ENCODE data around the gene KATNB1. TPM values are rescaled to one million over a fixed set of nuclear protein-coding genes. Genes with fewer than 3 reads are reported as not detected.
"Not testable (repeated sequence)": the region's sequence is repeated elsewhere in the genome, so short reads cannot be mapped to it uniquely, and the experiment has no call there.

Gene KATNB1
- total RNA-seq, 1 experiment from 2014 or later, result 17.4 TPM

- Histone ChIP-seq H3K27me3 (ENCODE audit: low read length) (no peaks in the 10 kb centered on the region), H3K4me2 (ENCODE audit: low read depth, low read length, poor library complexity, severe bottlenecking) (no peak overlapping the region), H3K9me3 (ENCODE audit: low read length) (no peaks in the 10 kb centered on the region), H2AFZ (ENCODE audit: low read length) (no peak overlapping the region), H3K9ac (ENCODE audit: low read length) (no peak overlapping the region), H4K20me1 (ENCODE audit: insufficient read depth, low read depth, low read length) (no peaks in the 10 kb centered on the region), H3K36me3 (ENCODE audit: insufficient read depth, low read length) (no peaks in the 10 kb centered on the region), H3K4me1 (ENCODE audit: low read length) (no peaks in the 10 kb centered on the region), H3K79me2 (ENCODE audit: low read length) (no peaks in the 10 kb centered on the region), H3K4me3 (ENCODE audit: low read length) (no peak overlapping the region), H3K27ac (ENCODE audit: low read length) (no peak overlapping the region), H3K9me2 (replicated peaks; ENCODE audit: insufficient read depth, low read length) (no peaks in the 10 kb centered on the region)
- DNase-seq, result no peak
Measured at GRCh38 chr16:57706717-57707116, 28.9 kb upstream of the KATNB1 start.

DNA sequence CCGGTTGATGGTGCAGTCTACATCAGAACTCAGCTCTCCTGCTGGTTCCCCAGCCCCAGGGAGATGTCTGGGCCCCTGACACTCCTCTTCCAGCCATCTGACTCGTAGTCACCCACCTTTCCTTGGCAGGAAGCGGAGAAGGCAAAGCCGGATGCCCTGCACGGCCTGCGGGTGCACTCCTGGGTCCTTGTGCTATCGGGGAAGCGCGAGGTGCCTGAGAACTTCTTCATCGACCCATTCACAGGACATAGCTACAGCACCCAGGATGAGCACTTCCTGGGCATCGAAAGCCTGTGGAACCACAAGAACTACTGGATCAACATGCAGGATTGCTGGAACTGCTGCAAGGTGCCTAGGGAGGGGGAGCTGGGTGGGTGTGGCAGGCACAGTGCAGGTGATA lies 28.2 kb upstream of the KATNB1 start:
- H3K4me3 ChIP-seq (ENCODE audit: low read length), result no peak overlapping the region
- no peaks in the 10 kb centered on the region for H4K20me1 ChIP-seq (ENCODE audit: insufficient read depth, low read depth, low read length)
- no peaks in the 10 kb centered on the region for H3K9me2 ChIP-seq (replicated peaks; ENCODE audit: insufficient read depth, low read length)
- no peak overlapping the region for H3K27ac ChIP-seq (ENCODE audit: low read length)
- no peaks in the 10 kb centered on the region for H3K9me3 ChIP-seq (ENCODE audit: low read length)
- no peaks in the 10 kb centered on the region for H3K79me2 ChIP-seq (ENCODE audit: low read length)
- no peaks in the 10 kb centered on the region for H3K27me3 ChIP-seq (ENCODE audit: low read length)
- no peak overlapping the region for H2AFZ ChIP-seq (ENCODE audit: low read length)
- H3K9ac ChIP-seq (ENCODE audit: low read length), result no peak overlapping the region
- no peak overlapping the region for H3K4me2 ChIP-seq (ENCODE audit: low read depth, low read length, poor library complexity, severe bottlenecking)
- DNase-seq, result no peak
- peaks cover 4% of the 10 kb centered on the region for H3K4me1 ChIP-seq (ENCODE audit: low read length)
- no peaks in the 10 kb centered on the region for H3K36me3 ChIP-seq (ENCODE audit: insufficient read depth, low read length)

- no peak overlapping the region for H3K27ac ChIP-seq (ENCODE audit: low read length)
- no peak for DNase-seq
- no peaks in the 10 kb centered on the region for H3K9me2 ChIP-seq (replicated peaks; ENCODE audit: insufficient read depth, low read length)
- H3K4me1 ChIP-seq (ENCODE audit: low read length), result peaks cover 4% of the 10 kb centered on the region
- H3K36me3 ChIP-seq (ENCODE audit: insufficient read depth, low read length), result no peaks in the 10 kb centered on the region
- no peaks in the 10 kb centered on the region for H3K27me3 ChIP-seq (ENCODE audit: low read length)
- H2AFZ ChIP-seq (ENCODE audit: low read length), result no peak overlapping the region
- no peaks in the 10 kb centered on the region for H3K79me2 ChIP-seq (ENCODE audit: low read length)
- no peak overlapping the region for H3K9ac ChIP-seq (ENCODE audit: low read length)
- no peaks in the 10 kb centered on the region for H3K9me3 ChIP-seq (ENCODE audit: low read length)
- H4K20me1 ChIP-seq (ENCODE audit: insufficient read depth, low read depth, low read length), result no peaks in the 10 kb centered on the region
- H3K4me2 ChIP-seq (ENCODE audit: low read depth, low read length, poor library complexity, severe bottlenecking), result no peak overlapping the region
- H3K4me3 ChIP-seq (ENCODE audit: low read length), result no peak overlapping the region
Measured at GRCh38 chr16:57708168-57708567, 27.4 kb upstream of the KATNB1 start.

DNA sequence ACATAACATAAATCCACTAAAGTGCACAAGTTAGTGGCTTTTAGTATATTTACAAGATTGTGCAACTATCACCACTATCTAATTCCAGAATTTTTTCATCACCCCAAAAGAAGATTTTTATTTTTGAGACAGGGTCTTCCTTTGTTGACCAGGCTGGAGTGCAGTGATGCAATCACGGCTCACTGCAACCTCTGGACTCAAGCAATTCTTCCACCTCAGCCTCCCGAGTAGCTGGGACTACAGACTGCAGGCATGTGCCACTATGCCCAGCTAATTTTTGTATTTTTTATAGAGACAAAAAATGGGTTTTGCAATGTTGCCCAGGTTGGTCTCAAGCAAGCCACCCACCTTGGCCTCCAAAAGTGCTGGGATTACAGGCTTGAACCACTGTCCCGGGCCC lies 25.9 kb upstream of the KATNB1 start:
- Histone ChIP-seq H3K4me1 (ENCODE audit: low read length) (peaks cover 4% of the 10 kb centered on the region), H3K27ac (ENCODE audit: low read length) (no peak overlapping the region), H3K27me3 (ENCODE audit: low read length) (no peaks in the 10 kb centered on the region), H3K9ac (ENCODE audit: low read length) (no peak overlapping the region), H3K36me3 (ENCODE audit: insufficient read depth, low read length) (no peaks in the 10 kb centered on the region), H3K4me3 (ENCODE audit: low read length) (no peak overlapping the region), H3K9me3 (ENCODE audit: low read length) (no peaks in the 10 kb centered on the region), H4K20me1 (ENCODE audit: insufficient read depth, low read depth, low read length) (no peaks in the 10 kb centered on the region), H3K9me2 (replicated peaks; ENCODE audit: insufficient read depth, low read length) (no peaks in the 10 kb centered on the region), H3K4me2 (ENCODE audit: low read depth, low read length, poor library complexity, severe bottlenecking) (no peak overlapping the region), H2AFZ (ENCODE audit: low read length) (no peak overlapping the region), H3K79me2 (ENCODE audit: low read length) (no peaks in the 10 kb centered on the region)
- DNase-seq, result no peak

- Histone ChIP-seq H3K27me3 (ENCODE audit: low read length) (no peaks in the 10 kb centered on the region), H3K9me3 (ENCODE audit: low read length) (no peaks in the 10 kb centered on the region)
Measured at GRCh38 chr16:57711346-57711745, 24.2 kb upstream of the KATNB1 start.

GRCh38 chr16:57711993-57712392 lies 23.6 kb upstream of the KATNB1 start:
- H3K9me2 ChIP-seq (replicated peaks; ENCODE audit: insufficient read depth, low read length), result no peaks in the 10 kb centered on the region

More at GRCh38 chr16:57711346-57711745, 24.2 kb upstream of the KATNB1 start:
- Histone ChIP-seq H3K9me2 (replicated peaks; ENCODE audit: insufficient read depth, low read length) (no peaks in the 10 kb centered on the region), H3K9ac (ENCODE audit: low read length) (no peak overlapping the region), H3K79me2 (ENCODE audit: low read length) (no peaks in the 10 kb centered on the region), H3K27ac (ENCODE audit: low read length) (no peak overlapping the region), H3K4me3 (ENCODE audit: low read length) (no peak overlapping the region), H3K4me1 (ENCODE audit: low read length) (peaks cover 4% of the 10 kb centered on the region), H2AFZ (ENCODE audit: low read length) (no peak overlapping the region), H4K20me1 (ENCODE audit: insufficient read depth, low read depth, low read length) (no peaks in the 10 kb centered on the region), H3K4me2 (ENCODE audit: low read depth, low read length, poor library complexity, severe bottlenecking) (no peak overlapping the region), H3K36me3 (ENCODE audit: insufficient read depth, low read length) (no peaks in the 10 kb centered on the region)
- no peak for DNase-seq

GRCh38 chr16:57712569-57712968 lies 23.0 kb upstream of the KATNB1 start:
- H3K4me1 ChIP-seq (ENCODE audit: low read length); H3K9ac ChIP-seq (ENCODE audit: low read length); H2AFZ ChIP-seq (ENCODE audit: low read length); H3K27me3 ChIP-seq (ENCODE audit: low read length); H3K36me3 ChIP-seq (ENCODE audit: insufficient read depth, low read length); H3K9me3 ChIP-seq (ENCODE audit: low read length); H3K9me2 ChIP-seq (replicated peaks; ENCODE audit: insufficient read depth, low read length); DNase-seq; H3K27ac ChIP-seq (ENCODE audit: low read length); H3K4me3 ChIP-seq (ENCODE audit: low read length); H3K79me2 ChIP-seq (ENCODE audit: low read length); H4K20me1 ChIP-seq (ENCODE audit: insufficient read depth, low read depth, low read length); H3K4me2 ChIP-seq (ENCODE audit: low read depth, low read length, poor library complexity, severe bottlenecking): not testable (repeated sequence)

More at GRCh38 chr16:57711993-57712392, 23.6 kb upstream of the KATNB1 start:
- H3K79me2 ChIP-seq (ENCODE audit: low read length), result no peaks in the 10 kb centered on the region
- no peak for DNase-seq
- no peak overlapping the region for H3K27ac ChIP-seq (ENCODE audit: low read length)
- H3K36me3 ChIP-seq (ENCODE audit: insufficient read depth, low read length), result no peaks in the 10 kb centered on the region
- H2AFZ ChIP-seq (ENCODE audit: low read length), result no peak overlapping the region
- no peaks in the 10 kb centered on the region for H3K9me3 ChIP-seq (ENCODE audit: low read length)
- no peak overlapping the region for H3K4me3 ChIP-seq (ENCODE audit: low read length)
- no peaks in the 10 kb centered on the region for H4K20me1 ChIP-seq (ENCODE audit: insufficient read depth, low read depth, low read length)
- H3K4me2 ChIP-seq (ENCODE audit: low read depth, low read length, poor library complexity, severe bottlenecking), result no peak overlapping the region
- no peak overlapping the region for H3K9ac ChIP-seq (ENCODE audit: low read length)
- H3K4me1 ChIP-seq (ENCODE audit: low read length), result peaks cover 4% of the 10 kb centered on the region
- H3K27me3 ChIP-seq (ENCODE audit: low read length), result no peaks in the 10 kb centered on the region

DNA sequence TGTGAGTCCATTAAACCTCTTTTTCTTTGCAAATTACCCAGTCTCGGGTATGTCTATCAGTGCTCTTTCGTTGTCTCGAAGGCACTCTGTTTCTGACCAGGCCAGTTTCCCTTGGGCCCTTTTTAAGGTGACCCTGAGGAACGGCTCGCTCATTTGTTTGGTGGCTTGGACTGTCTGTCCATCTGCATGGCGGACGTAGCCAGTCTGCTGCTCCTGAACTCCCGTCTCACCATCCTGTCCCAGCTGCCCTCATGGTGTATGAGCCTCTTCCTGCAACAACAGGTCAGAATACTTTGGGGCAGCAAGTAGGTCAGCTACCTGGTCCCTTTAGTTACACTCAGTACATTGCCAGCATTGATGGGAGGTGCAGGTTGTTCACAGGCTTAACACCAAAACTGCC lies 22.0 kb upstream of the KATNB1 start:
- Histone ChIP-seq H3K9ac (ENCODE audit: low read length) (no peak overlapping the region), H3K9me3 (ENCODE audit: low read length) (no peaks in the 10 kb centered on the region), H2AFZ (ENCODE audit: low read length) (no peak overlapping the region), H3K9me2 (replicated peaks; ENCODE audit: insufficient read depth, low read length) (no peaks in the 10 kb centered on the region), H4K20me1 (ENCODE audit: insufficient read depth, low read depth, low read length) (no peaks in the 10 kb centered on the region), H3K27me3 (ENCODE audit: low read length) (no peaks in the 10 kb centered on the region), H3K4me1 (ENCODE audit: low read length) (peaks cover 4% of the 10 kb centered on the region), H3K4me3 (ENCODE audit: low read length) (no peak overlapping the region), H3K79me2 (ENCODE audit: low read length) (no peaks in the 10 kb centered on the region), H3K27ac (ENCODE audit: low read length) (no peak overlapping the region), H3K36me3 (ENCODE audit: insufficient read depth, low read length) (no peaks in the 10 kb centered on the region), H3K4me2 (ENCODE audit: low read depth, low read length, poor library complexity, severe bottlenecking) (no peak overlapping the region)
- DNase-seq, result no peak

DNA sequence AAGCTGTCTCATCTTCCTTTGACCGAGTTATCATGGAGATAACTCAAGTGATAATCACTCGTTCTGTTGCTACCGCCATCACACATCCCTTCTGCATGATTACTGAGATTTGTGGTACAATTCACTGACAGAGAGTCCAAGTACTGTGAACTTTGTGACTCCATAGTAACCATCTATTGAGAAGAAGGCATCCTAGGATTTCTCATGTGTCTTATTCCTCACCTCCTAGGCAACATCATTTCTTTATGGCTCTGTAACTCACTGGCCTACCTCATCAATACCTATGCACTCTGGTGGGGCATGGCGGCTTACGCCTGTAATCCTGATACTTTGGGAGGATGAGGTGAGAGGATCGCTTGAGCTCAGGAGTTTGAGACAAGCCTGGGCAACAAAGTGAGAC lies 21.5 kb upstream of the KATNB1 start:
- H2AFZ ChIP-seq (ENCODE audit: low read length), result no peak overlapping the region
- H3K27ac ChIP-seq (ENCODE audit: low read length), result no peak overlapping the region
- no peaks in the 10 kb centered on the region for H3K36me3 ChIP-seq (ENCODE audit: insufficient read depth, low read length)
- H3K27me3 ChIP-seq (ENCODE audit: low read length), result no peaks in the 10 kb centered on the region
- H3K4me1 ChIP-seq (ENCODE audit: low read length), result peaks cover 4% of the 10 kb centered on the region
- H3K9me3 ChIP-seq (ENCODE audit: low read length), result no peaks in the 10 kb centered on the region
- H3K79me2 ChIP-seq (ENCODE audit: low read length), result no peaks in the 10 kb centered on the region
- no peak for DNase-seq
- no peak overlapping the region for H3K4me3 ChIP-seq (ENCODE audit: low read length)
- no peaks in the 10 kb centered on the region for H4K20me1 ChIP-seq (ENCODE audit: insufficient read depth, low read depth, low read length)
- no peak overlapping the region for H3K4me2 ChIP-seq (ENCODE audit: low read depth, low read length, poor library complexity, severe bottlenecking)
- H3K9ac ChIP-seq (ENCODE audit: low read length), result no peak overlapping the region
- no peaks in the 10 kb centered on the region for H3K9me2 ChIP-seq (replicated peaks; ENCODE audit: insufficient read depth, low read length)
